Spleen (tissue), 11 donors: ENCODE results near the gene KRTAP24-1. TPM values are rescaled to one million over a fixed set of nuclear protein-coding genes. Genes with fewer than 3 reads are reported as not detected.

Experiments
- DNase-seq: peaks from one replicate; pipeline ENCODE4 v3.0.0-alpha.2; 2020
- H3K27ac ChIP-seq, 8 donors: fragments of 200-600 bp; sonication (generic) in 7 of 8; 1 replicate in 4 of 8; 2 replicates in 4 of 8; pipeline versions ENCODE4 v1.5.0 to v1.8.0; 2016 to 2021; ENCODE audit warnings: inconsistent platforms in 4 of 8, mild to moderate bottlenecking in 4 of 8, moderate library complexity in 1 of 8
- H3K27me3 ChIP-seq, 7 donors: fragments of 200-600 bp; sonication (generic) in 6 of 7; replicated peaks in 1 of 7; 1 replicate in 4 of 7; 2 replicates in 3 of 7; pipeline versions ENCODE4 v1.5.0 to v1.8.0; 2016 to 2021; ENCODE audit warnings: inconsistent platforms in 3 of 7, mild to moderate bottlenecking in 1 of 7
- H3K36me3 ChIP-seq, 6 donors: fragments of 200-600 bp; sonication (generic) in 5 of 6; 1 replicate in 4 of 6; 2 replicates in 2 of 6; pipeline versions ENCODE4 v1.5.0 to v1.8.0; 2016 to 2021; ENCODE audit warnings: inconsistent platforms in 2 of 6
- H3K4me1 ChIP-seq, 6 donors: fragments of 200-600 bp; sonication (generic) in 5 of 6; 1 replicate in 3 of 6; 2 replicates in 3 of 6; pipeline versions ENCODE4 v1.5.0 to v1.8.0; 2016 to 2021; ENCODE audit warnings: inconsistent platforms in 3 of 6
- H3K4me3 ChIP-seq, 8 donors: fragments of 200-600 bp; sonication (generic) in 7 of 8; 1 replicate in 4 of 8; 2 replicates in 4 of 8; pipeline versions ENCODE4 v1.5.0 to v1.8.0; 2016 to 2021; ENCODE audit warnings: inconsistent platforms in 4 of 8, mild to moderate bottlenecking in 4 of 8, moderate library complexity in 2 of 8
- H3K9me3 ChIP-seq, 8 donors: fragments of 200-600 bp; sonication (generic) in 7 of 8; 1 replicate in 4 of 8; 2 replicates in 4 of 8; pipeline versions ENCODE4 v1.5.0 to v1.8.0; 2016 to 2021; ENCODE audit warnings: inconsistent platforms in 4 of 8
- POLR2A ChIP-seq, 3 donors: fragments of 450-650 bp; IDR thresholded peaks; one replicate each; pipeline ENCODE4 v1.5.1; 2017; ENCODE audit warnings: antibody characterized with exemption in 3 of 3, mild to moderate bottlenecking in 1 of 3
- POLR2AphosphoS5 ChIP-seq, 3 donors: sonication (generic); formaldehyde crosslinking; IDR thresholded peaks; one replicate each; pipeline ENCODE4 v1.5.1; 2017; ENCODE audit warnings: antibody characterized with exemption in 3 of 3
- WGBS, 5 donors: extraction: QIAGEN DNeasy Blood & Tissue Kit in 3 of 5; methylation state at CpG; one replicate each; pipeline versions ENCODE4 v1.1.5 to v1.1.7; 2013 to 2018; 5-methylcytosine and 5-hydroxymethylcytosine counted together
- intact Hi-C: fragments of 100-400 bp; cut with DNase I; formaldehyde crosslinking; loops from one replicate; pipeline ENCODE4 v1.15.0; 2023; ENCODE audit warnings: low total_unique reads
- polyA plus RNA-seq, 3 donors: library from polyadenylated mRNA; stranded (reverse); fragments of 200-250 nt; gene quantifications; one replicate each; pipeline ENCODE4 v1.2.1, GENCODE V29; 2013
- total RNA-seq, 7 donors: library from RNA; depleted of rRNA in 3 of 7; stranded (reverse); fragments of >200 nt in 3 of 7; fragmentation: NEBNext Ultra II Directional in 4 of 7; extraction: Animal tissue kit (Norgen Biotek cat#: 25700) in 4 of 7; gene quantifications; one replicate each; pipeline versions ENCODE4 v1.1.0 to v1.2.1, GENCODE V29; 2016 to 2021
- TF ChIP-seq, protein P1 (sequence below), 11 experiments: fragments of 200-600 bp in 7 of 11; fragments of 450-650 bp in 4 of 11; sonication (generic) in 4 of 11; IDR thresholded peaks in 8 of 11; conservative IDR thresholded peaks in 3 of 11; 1 replicate in 7 of 11; 2 replicates in 4 of 11; pipeline versions ENCODE4 v1.4.0 to v1.8.0; 2016 to 2021; ENCODE audit warnings: antibody characterized with exemption in 11 of 11, inconsistent platforms in 4 of 11, mild to moderate bottlenecking in 1 of 11
- donor health status: healthy with polysubstance abuse.
- donor health status: DM: no; HTN: no; CAD: no; lungs with moderate emphysema.
- donor health status: DM: no; HTN: no; CAD: no.
- donor health status: Bipolar disorder and iron deficiency.
- donor health status: healthy.
- donor health status: DM: no; HTN: no; CAD: no.
- donor health status: DM: yes; HTN: yes; CAD: no.

The KRTAP24-1 gene
- total and polyA plus RNA-seq, 10 donors: not detected

DNA sequence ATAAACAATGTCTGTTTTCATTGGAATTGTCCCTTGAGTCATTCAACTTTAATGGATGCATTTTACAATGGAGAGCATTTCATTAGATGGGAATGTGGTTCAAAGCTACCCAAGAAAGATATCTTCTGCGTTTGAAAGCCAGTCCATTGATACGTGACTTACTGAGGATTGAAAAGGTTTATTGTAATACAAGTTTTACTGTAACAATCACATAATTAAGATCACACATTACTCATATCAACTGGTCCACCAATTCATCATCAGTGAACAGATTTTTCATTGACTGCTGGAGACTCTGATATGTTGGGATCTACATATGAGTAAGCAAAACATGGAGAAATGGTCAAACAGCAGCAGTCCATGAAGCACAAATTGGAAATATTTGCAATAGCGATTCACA, 32.8 kb downstream of the KRTAP24-1 start:
- Histone ChIP-seq H3K4me1 (no peaks in the 10 kb centered on the region), H3K4me3 (no peak overlapping the region), H3K27ac (no peak overlapping the region), H3K27me3 (no peaks in the 10 kb centered on the region), H3K36me3 (no peaks in the 10 kb centered on the region), H3K9me3 (peaks cover 0 to 6% (median 0%) of the 10 kb centered on the region in 8 donors)
- no peak for TF ChIP-seq POLR2AphosphoS5 (IDR thresholded peaks at IDR 0.05)
- TF ChIP-seq POLR2A (IDR thresholded peaks at IDR 0.05): no peak
- TF ChIP-seq, protein P1, sequence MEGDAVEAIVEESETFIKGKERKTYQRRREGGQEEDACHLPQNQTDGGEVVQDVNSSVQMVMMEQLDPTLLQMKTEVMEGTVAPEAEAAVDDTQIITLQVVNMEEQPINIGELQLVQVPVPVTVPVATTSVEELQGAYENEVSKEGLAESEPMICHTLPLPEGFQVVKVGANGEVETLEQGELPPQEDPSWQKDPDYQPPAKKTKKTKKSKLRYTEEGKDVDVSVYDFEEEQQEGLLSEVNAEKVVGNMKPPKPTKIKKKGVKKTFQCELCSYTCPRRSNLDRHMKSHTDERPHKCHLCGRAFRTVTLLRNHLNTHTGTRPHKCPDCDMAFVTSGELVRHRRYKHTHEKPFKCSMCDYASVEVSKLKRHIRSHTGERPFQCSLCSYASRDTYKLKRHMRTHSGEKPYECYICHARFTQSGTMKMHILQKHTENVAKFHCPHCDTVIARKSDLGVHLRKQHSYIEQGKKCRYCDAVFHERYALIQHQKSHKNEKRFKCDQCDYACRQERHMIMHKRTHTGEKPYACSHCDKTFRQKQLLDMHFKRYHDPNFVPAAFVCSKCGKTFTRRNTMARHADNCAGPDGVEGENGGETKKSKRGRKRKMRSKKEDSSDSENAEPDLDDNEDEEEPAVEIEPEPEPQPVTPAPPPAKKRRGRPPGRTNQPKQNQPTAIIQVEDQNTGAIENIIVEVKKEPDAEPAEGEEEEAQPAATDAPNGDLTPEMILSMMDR (IDR thresholded peaks at IDR 0.05 in 8 of 11, conservative IDR thresholded peaks at IDR 0.05 in 3 of 11): no peak
- WGBS, 5 donors: 67 to 90% (median 69%) methylated on average over 3 of the region's 3 CpGs
- no peak for DNase-seq
- intact Hi-C loops: no loop called here

DNA sequence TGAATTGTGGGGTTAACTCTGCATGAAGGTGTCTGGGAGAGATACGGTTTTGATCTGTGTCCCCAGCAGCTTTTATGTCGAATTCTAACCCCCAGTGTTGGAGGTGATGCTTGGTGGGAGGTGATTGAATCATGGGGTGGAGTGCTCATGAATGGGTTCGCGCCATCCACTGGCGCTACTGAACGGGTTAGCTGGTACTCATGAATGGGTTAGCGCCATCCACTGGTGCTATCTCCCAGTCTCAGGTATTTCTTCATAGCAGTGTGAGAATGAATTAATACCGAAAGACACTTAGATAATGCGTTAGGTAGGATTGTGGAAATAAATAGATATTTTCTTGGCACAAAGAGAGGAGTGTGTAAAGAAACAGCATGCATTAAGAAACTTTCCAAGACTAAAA, 33.9 kb downstream of the KRTAP24-1 start:
- no peak for TF ChIP-seq POLR2A (IDR thresholded peaks at IDR 0.05)
- TF ChIP-seq, protein P1 (IDR thresholded peaks at IDR 0.05 in 8 of 11, conservative IDR thresholded peaks at IDR 0.05 in 3 of 11): no peak
- TF ChIP-seq POLR2AphosphoS5 (IDR thresholded peaks at IDR 0.05): no peak
- 83 to 92% (median 86%) methylated on average over 9 of the region's 9 CpGs for WGBS, 5 donors
- intact Hi-C loops: no loop called here
- H3K9me3 ChIP-seq: peaks cover 0 to 6% (median 0%) of the 10 kb centered on the region in 8 donors
- no peaks in the 10 kb centered on the region for H3K36me3 ChIP-seq
- H3K4me1 ChIP-seq: no peaks in the 10 kb centered on the region
- no peak overlapping the region for H3K27ac ChIP-seq
- DNase-seq: no peak
- no peaks in the 10 kb centered on the region for H3K27me3 ChIP-seq
- no peak overlapping the region for H3K4me3 ChIP-seq

DNA sequence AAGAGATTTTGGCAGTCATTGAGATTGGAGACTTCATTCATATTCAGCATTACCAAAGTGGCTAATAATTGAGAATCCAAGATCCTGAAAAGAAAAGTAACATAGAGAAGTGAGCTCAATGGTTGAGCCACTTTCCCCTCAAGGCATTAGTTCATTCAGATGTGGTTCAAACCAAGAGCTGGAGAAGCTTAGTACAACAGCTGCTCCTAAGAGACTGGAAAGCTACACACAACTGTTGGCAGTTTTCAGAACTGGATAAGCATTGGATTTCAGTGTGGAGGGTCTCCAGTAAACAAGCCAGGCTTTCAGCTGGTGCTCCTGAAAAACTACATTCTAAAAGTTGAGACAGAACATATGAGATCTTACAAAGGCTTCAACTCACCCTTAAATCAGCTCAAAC, 37.7 kb downstream of the KRTAP24-1 start:
- Histone ChIP-seq H3K9me3 (peaks cover 0 to 6% (median 0%) of the 10 kb centered on the region in 8 donors), H3K4me3 (no peak overlapping the region), H3K4me1 (no peaks in the 10 kb centered on the region), H3K27ac (no peak overlapping the region), H3K36me3 (no peaks in the 10 kb centered on the region), H3K27me3 (no peaks in the 10 kb centered on the region)
- no peak for TF ChIP-seq POLR2A (IDR thresholded peaks at IDR 0.05)
- no peak for TF ChIP-seq POLR2AphosphoS5 (IDR thresholded peaks at IDR 0.05)
- TF ChIP-seq, protein P1 (IDR thresholded peaks at IDR 0.05 in 8 of 11, conservative IDR thresholded peaks at IDR 0.05 in 3 of 11): no peak
- intact Hi-C loops: no loop called here
- DNase-seq: no peak

DNA sequence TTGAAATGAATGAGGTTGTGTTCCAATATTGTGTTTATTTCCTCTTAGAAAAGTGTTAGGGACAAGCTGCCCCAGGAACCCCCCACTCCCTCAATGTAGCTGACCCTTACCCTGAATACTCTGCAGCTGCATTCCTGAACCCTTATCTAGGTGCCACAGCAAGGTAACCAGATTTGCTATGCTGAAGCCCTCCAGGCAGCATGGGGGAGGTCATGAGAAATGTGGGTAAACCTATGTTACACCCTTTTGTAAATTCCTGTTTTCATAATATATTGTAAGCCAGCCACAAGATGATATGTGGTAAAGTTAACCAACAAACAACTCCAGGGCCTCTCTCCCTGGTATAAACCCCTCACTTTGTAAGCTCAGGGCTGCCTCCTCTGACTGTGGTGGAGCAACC, 39.1 kb downstream of the KRTAP24-1 start:
- Histone ChIP-seq H3K27me3 (no peaks in the 10 kb centered on the region), H3K36me3 (no peaks in the 10 kb centered on the region), H3K4me3 (no peak overlapping the region), H3K4me1 (no peaks in the 10 kb centered on the region), H3K27ac (no peak overlapping the region), H3K9me3 (no peaks in the 10 kb centered on the region)
- TF ChIP-seq POLR2A (IDR thresholded peaks at IDR 0.05) (no peak), POLR2AphosphoS5 (IDR thresholded peaks at IDR 0.05) (no peak)
- TF ChIP-seq, protein P1 (IDR thresholded peaks at IDR 0.05 in 8 of 11, conservative IDR thresholded peaks at IDR 0.05 in 3 of 11): no peak
- intact Hi-C loops: no loop called here
- DNase-seq: no peak
